CD14-positive monocyte (primary cell): ENCODE data around the gene PANK4. TPM values are rescaled to one million over a fixed set of nuclear protein-coding genes. Genes with fewer than 3 reads are reported as not detected.

Experiments used
- DNase-seq, 3 donors: peaks; one replicate each; pipeline ENCODE4 v3.0.0-alpha.2; 2011 to 2022
- H2AFZ ChIP-seq: 2 replicates; pipeline ENCODE4 v1.6.0; 2012; ENCODE audit warnings: mild to moderate bottlenecking, low read depth, low read length, inconsistent platforms; ENCODE audit not compliant: insufficient read depth, poor library complexity, severe bottlenecking
- H3K27ac ChIP-seq, 2 donors: 1 replicate in 1 of 2; 2 replicates in 1 of 2; pipeline ENCODE4 v1.5.1; 2012 to 2013; ENCODE audit warnings: low read length in 2 of 2, control low read depth in 1 of 2, inconsistent platforms in 1 of 2, low read depth in 1 of 2, mild to moderate bottlenecking in 1 of 2
- H3K27me3 ChIP-seq, 2 donors: one replicate each; pipeline versions ENCODE4 v1.6.0 to v1.6.1; 2011 to 2013; ENCODE audit warnings: low read length in 2 of 2; ENCODE audit not compliant: control insufficient read depth in 2 of 2, insufficient read depth in 2 of 2
- H3K36me3 ChIP-seq, 2 donors: replicated peaks in 1 of 2; 1 replicate in 1 of 2; 2 replicates in 1 of 2; pipeline versions ENCODE4 v1.5.1 to v1.6.1; 2012 to 2013; ENCODE audit warnings: low read length in 2 of 2, control low read depth in 1 of 2, inconsistent platforms in 1 of 2, mild to moderate bottlenecking in 1 of 2; ENCODE audit not compliant: insufficient read depth in 2 of 2, control insufficient read depth in 1 of 2
- H3K4me1 ChIP-seq, 2 donors: 1 replicate in 1 of 2; 2 replicates in 1 of 2; pipeline versions ENCODE4 v1.5.1 to v1.6.1; 2012 to 2013; ENCODE audit warnings: low read length in 2 of 2, control low read depth in 1 of 2, inconsistent platforms in 1 of 2, mild to moderate bottlenecking in 1 of 2, moderate library complexity in 1 of 2; ENCODE audit not compliant: insufficient read depth in 2 of 2, control insufficient read depth in 1 of 2
- H3K4me2 ChIP-seq: replicated peaks from 2 replicates; pipeline ENCODE3; 2012; ENCODE audit warnings: low read length, moderate library complexity, mild to moderate bottlenecking; ENCODE audit not compliant: poor library complexity, severe bottlenecking; ENCODE audit errors: extremely low read depth
- H3K4me3 ChIP-seq, 3 experiments: fragments of 200-600 bp in 1 of 3; sonication (generic) in 1 of 3; replicated peaks in 1 of 3; 1 replicate in 2 of 3; 2 replicates in 1 of 3; pipeline ENCODE4 v1.5.1; 2011 to 2013; ENCODE audit warnings: low read length in 3 of 3, mild to moderate bottlenecking in 3 of 3, control low read depth in 2 of 3, low read depth in 2 of 3, inconsistent platforms in 1 of 3, moderate library complexity in 1 of 3
- H3K79me2 ChIP-seq: 2 replicates; pipeline ENCODE4 v1.6.0; 2012; ENCODE audit warnings: mild to moderate bottlenecking, control low read depth, inconsistent platforms, low read length, moderate library complexity; ENCODE audit not compliant: insufficient read depth
- H3K9ac ChIP-seq: 2 replicates; pipeline ENCODE4 v1.6.0; 2017; ENCODE audit warnings: low read length, mild to moderate bottlenecking; ENCODE audit not compliant: insufficient read depth, poor library complexity, severe bottlenecking
- H3K9me3 ChIP-seq, 2 donors: replicated peaks in 1 of 2; 1 replicate in 1 of 2; 2 replicates in 1 of 2; pipeline versions ENCODE4 v1.5.1 to v1.6.1; 2012 to 2013; ENCODE audit warnings: low read length in 2 of 2, control low read depth in 1 of 2; ENCODE audit not compliant: control insufficient read depth in 1 of 2, insufficient read depth in 1 of 2
- H4K20me1 ChIP-seq: 2 replicates; pipeline ENCODE4 v1.6.0; 2012; ENCODE audit warnings: mild to moderate bottlenecking, low read length, control low read depth, moderate library complexity; ENCODE audit not compliant: insufficient read depth
- H3K27ac Mint-ChIP-seq, 7 donors: one replicate each; pipeline ENCODE4 v1.8.0; 2020; ENCODE audit warnings: mild to moderate bottlenecking in 7 of 7, mixed read lengths in 7 of 7, moderate library complexity in 6 of 7, inconsistent platforms in 2 of 7
- H3K27me3 Mint-ChIP-seq, 3 donors: one replicate each; pipeline ENCODE4 v1.8.0; 2021 to 2022; ENCODE audit warnings: low read depth in 3 of 3, mild to moderate bottlenecking in 3 of 3, mixed read lengths in 3 of 3, moderate library complexity in 3 of 3, inconsistent platforms in 1 of 3
- H3K36me3 Mint-ChIP-seq, 2 donors: one replicate each; pipeline ENCODE4 v1.8.0; 2020; ENCODE audit warnings: mixed read lengths in 2 of 2, inconsistent platforms in 1 of 2, mild to moderate bottlenecking in 1 of 2
- H3K4me1 Mint-ChIP-seq: one replicate; pipeline ENCODE4 v1.8.0; 2020; ENCODE audit warnings: mild to moderate bottlenecking, mixed read lengths
- H3K4me3 Mint-ChIP-seq, 2 donors: one replicate each; pipeline ENCODE4 v1.8.0; 2020; ENCODE audit warnings: mild to moderate bottlenecking in 2 of 2, mixed read lengths in 2 of 2, moderate library complexity in 1 of 2
- H3K9me3 Mint-ChIP-seq, 7 donors: one replicate each; pipeline ENCODE4 v1.8.0; 2020 to 2022; ENCODE audit warnings: mixed read lengths in 7 of 7, mild to moderate bottlenecking in 6 of 7, moderate library complexity in 6 of 7, inconsistent platforms in 2 of 7
- CTCF ChIP-seq: fragments of 200-600 bp; IDR thresholded peaks from one replicate; pipeline ENCODE4 v1.8.0; 2022; ENCODE audit warnings: antibody characterized with exemption, mild to moderate bottlenecking
- WGBS: methylation state at CpG from one replicate; pipeline ENCODE4 v1.1.5; 2013; ENCODE audit warnings: missing lambda C conversion rate; ENCODE audit not compliant: insufficient coverage; 5-methylcytosine and 5-hydroxymethylcytosine counted together
- intact Hi-C, 2 donors: fragments of 100-400 bp; cut with micrococcal nuclease; formaldehyde crosslinking; loops; one replicate each; pipeline versions ENCODE4 v1.15.0 to v1.15.1; 2023
- polyA plus RNA-seq, 3 donors: library from polyadenylated mRNA; depleted of rRNA in 1 of 3; unstranded in 2 of 3; stranded (reverse) in 1 of 3; fragments of 300-500 nt in 2 of 3; fragments of >200 nt in 1 of 3; fragmentation: Illumina TruSeq in 2 of 3; gene quantifications; 1 replicate in 2 of 3; 2 replicates in 1 of 3; pipeline ENCODE4 v1.2.3, GENCODE V29; 2012 to 2021

PANK4 gene
- polyA plus RNA-seq, 3 donors: 11.9 to 30.2 (median 13.7) TPM

- Mint-ChIP-seq H3K4me1 (peaks cover 24% of the 10 kb centered on the region), H3K27me3 (peaks cover 15 to 18% (median 16%) of the 10 kb centered on the region in 3 donors), H3K27ac (no peak overlapping the region), H3K4me3 (no peak overlapping the region), H3K36me3 (peaks cover 42 to 52% of the 10 kb centered on the region in 2 donors), H3K9me3 (peaks cover 0 to 3% (median 0%) of the 10 kb centered on the region in 7 donors)
- H3K9me3 ChIP-seq: no peaks in the 10 kb centered on the region
- H3K79me2 ChIP-seq: peaks cover 46% of the 10 kb centered on the region
- H3K9ac ChIP-seq: no peak overlapping the region
- H3K4me3 ChIP-seq: no peak overlapping the region
- H3K36me3 ChIP-seq: peaks cover 31 to 45% of the 10 kb centered on the region in 2 donors
- no peak overlapping the region for H3K27ac ChIP-seq
- TF ChIP-seq CTCF: no peak
- H4K20me1 ChIP-seq: peaks cover 67% of the 10 kb centered on the region
- H3K4me2 ChIP-seq: no peak overlapping the region
- intact Hi-C loops: loop anchor here (5.0 to 10.0 kb wide), 2 partner anchors 131 to 319 kb away; partner anchors contain the start of genes MORN1 (in 1 of the 2) and RER1 (in 1 of the 2)
- peaks cover 20 to 27% of the 10 kb centered on the region in 2 donors for H3K4me1 ChIP-seq
- peaks cover 8 to 17% of the 10 kb centered on the region in 2 donors for H3K27me3 ChIP-seq
- H2AFZ ChIP-seq: no peak overlapping the region
- no peak for DNase-seq
- WGBS: 90% methylated on average over 16 of the region's 32 CpGs
These were observed 3.1 kb downstream of the PANK4 start for GRCh38 chr1:2523191-2523890.

GRCh38 chr1:2522230-2522629, 4.2 kb downstream of the PANK4 start:
- Histone ChIP-seq H3K4me1 (peaks cover 20 to 27% of the 10 kb centered on the region in 2 donors), H3K27me3 (peaks cover 0 to 6% of the 10 kb centered on the region in 2 donors), H2AFZ (no peak overlapping the region), H4K20me1 (peaks cover 71% of the 10 kb centered on the region), H3K79me2 (peaks cover 46% of the 10 kb centered on the region), H3K36me3 (peaks cover 42 to 56% of the 10 kb centered on the region in 2 donors), H3K4me2 (no peak overlapping the region), H3K9me3 (no peaks in the 10 kb centered on the region), H3K27ac (no peak overlapping the region), H3K4me3 (no peak overlapping the region), H3K9ac (no peak overlapping the region)
- peaks cover 24% of the 10 kb centered on the region for H3K4me1 Mint-ChIP-seq
- no peak for TF ChIP-seq CTCF
- no peak for DNase-seq
- no peaks in the 10 kb centered on the region for H3K9me3 Mint-ChIP-seq
- WGBS: 95% methylated on average over 4 of the region's 7 CpGs
- H3K27ac Mint-ChIP-seq: no peak overlapping the region
- intact Hi-C loops: loop anchor here (5.0 to 10.0 kb wide), 2 partner anchors 130 to 317 kb away; partner anchors contain the start of genes MORN1 (in 1 of the 2) and RER1 (in 1 of the 2)
- H3K27me3 Mint-ChIP-seq: peaks cover 4 to 7% (median 4%) of the 10 kb centered on the region in 3 donors
- H3K36me3 Mint-ChIP-seq: peaks cover 51 to 63% of the 10 kb centered on the region in 2 donors
- H3K4me3 Mint-ChIP-seq: no peak overlapping the region
